PC-3 (cell line): ENCODE measurements around the gene DDX24. TPM values are rescaled to one million over a fixed set of nuclear protein-coding genes. Genes with fewer than 3 reads are reported as not detected.

Experiments used
- ATAC-seq: fragments of 200-7000 bp; cut with Tn5 transposase; 2 replicates; pipeline ENCODE4 v1.9.1; 2020; ENCODE audit warnings: mild to moderate bottlenecking, moderate library complexity
- BruUV-seq: library from RNA; stranded (reverse); fragments of 400-500 nt; replicated peaks from 2 replicates; lab custom pipeline; 2021; lab: Mats Ljungman, UMichigan
- CTCF ChIA-PET: fragments of 300-600 bp; sonication (Branson Sonifier 250); formaldehyde crosslinking; loops from one replicate; lab custom pipeline; 2022; ENCODE audit warnings: antibody characterized with exemption; lab: Charles Lee
- POLR2A ChIA-PET: fragments of 300-600 bp; sonication (Branson Sonifier 250); formaldehyde crosslinking; loops from one replicate; lab custom pipeline; 2022; ENCODE audit warnings: antibody characterized with exemption; ENCODE audit not compliant: unreplicated experiment; lab: Charles Lee
- DNase-seq: peaks from one replicate; pipeline ENCODE4 v3.0.0-alpha.2; 2015
- H2AFZ ChIP-seq: fragments of 300-600 bp; sonication (generic); 2 replicates; pipeline ENCODE4 v1.6.0; 2016; ENCODE audit warnings: antibody characterized with exemption, low read length
- H3F3A ChIP-seq: fragments of 300-600 bp; sonication (generic); one replicate; pipeline ENCODE4 v1.6.0; 2017; ENCODE audit warnings: antibody characterized with exemption, low read length, control low read depth, mild to moderate bottlenecking; ENCODE audit not compliant: unreplicated experiment
- H3K27ac ChIP-seq: fragments of 300-600 bp; sonication (generic); 2 replicates; pipeline ENCODE4 v1.5.1; 2016; ENCODE audit warnings: mild to moderate bottlenecking, low read length
- H3K27me3 ChIP-seq: fragments of 300-600 bp; sonication (generic); 2 replicates; pipeline ENCODE4 v1.6.1; 2016; ENCODE audit warnings: low read length, mixed read lengths
- H3K36me3 ChIP-seq: fragments of 300-600 bp; sonication (generic); 2 replicates; pipeline ENCODE4 v1.6.1; 2016; ENCODE audit warnings: low read depth, mixed run types, low read length, mixed read lengths
- H3K4me1 ChIP-seq: fragments of 300-600 bp; sonication (generic); 2 replicates; pipeline ENCODE4 v1.5.1; 2016; ENCODE audit warnings: low read length; ENCODE audit not compliant: insufficient read depth
- H3K4me2 ChIP-seq: fragments of 300-600 bp; sonication (generic); 2 replicates; pipeline ENCODE4 v1.6.0; 2016; ENCODE audit warnings: low read length
- H3K4me3 ChIP-seq: fragments of 300-600 bp; sonication (generic); 2 replicates; pipeline ENCODE4 v1.5.1; 2016; ENCODE audit warnings: mild to moderate bottlenecking, low read length, mixed read lengths
- H3K79me2 ChIP-seq: fragments of 300-600 bp; sonication (generic); 2 replicates; pipeline ENCODE4 v1.6.1; 2017; ENCODE audit warnings: low read length, mixed read lengths
- H3K9ac ChIP-seq: fragments of 300-600 bp; sonication (generic); 2 replicates; pipeline ENCODE4 v1.6.0; 2016; ENCODE audit warnings: mild to moderate bottlenecking, low read length
- H3K9me2 ChIP-seq: fragments of 300-600 bp; sonication (generic); replicated peaks from 2 replicates; pipeline ENCODE4 v1.6.1; 2016; ENCODE audit warnings: mixed run types, low read length, mixed read lengths
- H3K9me3 ChIP-seq: fragments of 300-600 bp; sonication (generic); 2 replicates; pipeline ENCODE4 v1.6.1; 2016; ENCODE audit warnings: low read length, mixed read lengths
- H4K20me1 ChIP-seq: fragments of 300-600 bp; sonication (generic); 2 replicates; pipeline ENCODE4 v1.6.1; 2016; ENCODE audit warnings: low read length, mixed read lengths
- CTCF ChIP-seq: fragments of 300-600 bp; sonication (generic); conservative IDR thresholded peaks from 2 replicates; pipeline ENCODE4 v1.5.1; 2017; ENCODE audit warnings: antibody characterized with exemption, low read depth, mild to moderate bottlenecking, low read length
- EZH2 ChIP-seq: fragments of 300-600 bp; sonication (generic); IDR thresholded peaks from one replicate; pipeline ENCODE4 v1.6.1; 2017; ENCODE audit warnings: antibody characterized with exemption, mild to moderate bottlenecking, low read length; ENCODE audit not compliant: unreplicated experiment
- EZH2phosphoT487 ChIP-seq: fragments of 300-600 bp; sonication (generic); IDR thresholded peaks from 2 replicates; pipeline ENCODE4 v1.6.1; 2018; ENCODE audit warnings: mild to moderate bottlenecking, antibody characterized with exemption, low read length, borderline replicate concordance
- intact Hi-C: fragments of 100-400 bp; cut with micrococcal nuclease; formaldehyde crosslinking; loops from 2 replicates; pipeline ENCODE4 v1.9.0; 2023
- total RNA-seq: library from RNA; depleted of rRNA; stranded (reverse); fragments of >200 nt; gene quantifications from 2 replicates; pipeline ENCODE4 v1.2.3, GENCODE V29; 2014

DDX24 gene
- total RNA-seq, 1 experiment from 2014 or later = 120 TPM

DNA sequence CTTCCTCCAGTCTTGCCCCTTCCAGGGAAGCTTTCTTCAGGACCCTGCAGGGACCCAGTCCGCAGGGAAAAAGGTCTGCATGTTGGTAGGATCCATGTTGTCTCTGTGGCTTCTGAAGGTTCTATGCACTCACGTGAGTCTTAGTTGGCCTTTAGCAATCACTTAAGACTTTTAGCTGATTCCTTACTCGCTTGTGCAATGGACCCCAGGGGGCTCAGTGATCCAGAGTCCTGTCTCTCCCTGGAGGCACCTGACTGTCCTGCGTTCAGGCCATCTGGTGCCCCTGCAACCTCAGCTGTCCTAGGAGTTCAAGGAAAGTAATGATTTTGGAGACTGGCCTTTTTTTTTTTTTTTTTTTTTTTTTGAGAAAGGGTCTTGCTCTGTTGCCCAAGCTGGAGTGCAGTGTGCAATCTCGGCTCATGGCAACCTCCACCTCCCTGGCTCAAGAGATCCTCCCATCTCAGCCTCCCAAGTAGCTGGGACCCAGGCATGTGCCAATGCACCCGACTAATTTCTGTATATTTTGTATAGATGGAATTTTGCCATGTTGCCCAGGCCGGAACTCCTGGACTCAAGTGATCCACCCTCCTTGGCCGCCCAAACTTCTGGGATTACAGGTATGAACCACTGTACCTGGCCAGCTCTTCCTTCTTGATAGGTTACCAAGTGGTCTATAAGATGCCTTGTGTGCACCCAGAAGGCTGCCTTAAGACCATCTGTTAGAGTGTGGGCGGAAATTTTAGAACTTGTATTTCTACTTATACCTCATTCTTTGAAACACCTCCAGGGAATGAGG, 43.8 kb upstream of the DDX24 start:
- Histone ChIP-seq H3K9ac (no peak overlapping the region), H3K9me2 (no peaks in the 10 kb centered on the region), H3K4me1 (peaks cover 4% of the 10 kb centered on the region; the same call in 1 of the 2 replicates), H3K4me2 (no peak overlapping the region), H3F3A (no peaks in the 10 kb centered on the region), H3K79me2 (no peaks in the 10 kb centered on the region), H3K9me3 (no peaks in the 10 kb centered on the region), H2AFZ (no peak overlapping the region), H3K36me3 (no peaks in the 10 kb centered on the region), H3K4me3 (no peak overlapping the region), H4K20me1 (no peaks in the 10 kb centered on the region), H3K27me3 (no peaks in the 10 kb centered on the region), H3K27ac (no peak overlapping the region)
- no TSS peak for BruUV-seq
- no peak for DNase-seq
- TF ChIP-seq EZH2 = no peak
- no peak for TF ChIP-seq EZH2phosphoT487
- TF ChIP-seq CTCF = no peak
- intact Hi-C loops = no loop called here
- ChIA-PET POLR2A (no interaction called here), CTCF (no interaction called here)
- ATAC-seq = no peak

DNA sequence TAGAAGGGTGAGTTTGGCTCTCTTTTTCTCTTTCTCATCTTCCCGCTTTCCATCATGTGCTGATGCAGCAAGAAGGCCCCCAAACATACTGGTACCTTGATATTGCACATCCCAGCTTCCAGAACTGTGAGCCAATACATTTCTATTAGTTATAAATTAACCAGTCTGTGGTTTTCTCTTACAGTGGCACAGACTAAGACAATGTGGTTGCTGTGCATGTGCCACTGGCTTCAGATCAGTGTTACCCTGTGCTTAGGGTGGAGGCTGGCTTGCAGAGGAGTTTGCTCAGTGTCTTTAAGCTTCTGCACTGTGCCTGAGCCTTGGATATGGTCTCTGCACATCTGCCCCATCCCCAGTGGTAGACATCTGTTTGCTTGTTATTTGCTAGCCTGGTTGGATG, 42.9 kb upstream of the DDX24 start:
- intact Hi-C loops = no loop called here
- Histone ChIP-seq H3K9me2 (no peaks in the 10 kb centered on the region), H3K4me3 (no peak overlapping the region), H3K36me3 (no peaks in the 10 kb centered on the region), H2AFZ (no peak overlapping the region), H3K27ac (no peak overlapping the region), H3F3A (no peaks in the 10 kb centered on the region), H3K4me1 (peaks cover under 1% of the 10 kb centered on the region; the same call in 1 of the 2 replicates), H4K20me1 (no peaks in the 10 kb centered on the region), H3K4me2 (no peak overlapping the region), H3K9me3 (no peaks in the 10 kb centered on the region), H3K79me2 (no peaks in the 10 kb centered on the region), H3K9ac (no peak overlapping the region), H3K27me3 (no peaks in the 10 kb centered on the region)
- CTCF ChIA-PET = no interaction called here
- DNase-seq (no peak), ATAC-seq (no peak)
- BruUV-seq = no TSS peak
- TF ChIP-seq EZH2 = no peak
- no peak for TF ChIP-seq EZH2phosphoT487
- no peak for TF ChIP-seq CTCF
- POLR2A ChIA-PET = no interaction called here

- Histone ChIP-seq H3K79me2 (no peaks in the 10 kb centered on the region), H3F3A (no peaks in the 10 kb centered on the region), H3K9me2 (no peaks in the 10 kb centered on the region), H2AFZ (no peak overlapping the region), H3K27ac (no peak overlapping the region), H3K4me1 (no peaks in the 10 kb centered on the region), H3K36me3 (no peaks in the 10 kb centered on the region), H3K9ac (no peak overlapping the region), H3K4me2 (no peak overlapping the region), H3K27me3 (no peaks in the 10 kb centered on the region), H3K9me3 (no peaks in the 10 kb centered on the region), H4K20me1 (no peaks in the 10 kb centered on the region), H3K4me3 (no peak overlapping the region)
- ATAC-seq = no peak
- BruUV-seq = no TSS peak
- ChIA-PET CTCF (no interaction called here), POLR2A (no interaction called here)
- intact Hi-C loops = no loop called here
- no peak for DNase-seq
- no peak for TF ChIP-seq EZH2
- no peak for TF ChIP-seq EZH2phosphoT487
- no peak for TF ChIP-seq CTCF
Measured at GRCh38 chr14:94123296-94123695, 42.3 kb upstream of the DDX24 start.
